ENCODE data around the gene LRRN4. TPM values are rescaled to one million over a fixed set of nuclear protein-coding genes. Genes with fewer than 3 reads are reported as not detected.

Gene LRRN4
- total and polyA plus RNA-seq, 2 of the 8 experiments (the other 6 are each of a cell fraction or from before 2014, with no cell fraction given): 0.21 to 0.89 TPM

DNA sequence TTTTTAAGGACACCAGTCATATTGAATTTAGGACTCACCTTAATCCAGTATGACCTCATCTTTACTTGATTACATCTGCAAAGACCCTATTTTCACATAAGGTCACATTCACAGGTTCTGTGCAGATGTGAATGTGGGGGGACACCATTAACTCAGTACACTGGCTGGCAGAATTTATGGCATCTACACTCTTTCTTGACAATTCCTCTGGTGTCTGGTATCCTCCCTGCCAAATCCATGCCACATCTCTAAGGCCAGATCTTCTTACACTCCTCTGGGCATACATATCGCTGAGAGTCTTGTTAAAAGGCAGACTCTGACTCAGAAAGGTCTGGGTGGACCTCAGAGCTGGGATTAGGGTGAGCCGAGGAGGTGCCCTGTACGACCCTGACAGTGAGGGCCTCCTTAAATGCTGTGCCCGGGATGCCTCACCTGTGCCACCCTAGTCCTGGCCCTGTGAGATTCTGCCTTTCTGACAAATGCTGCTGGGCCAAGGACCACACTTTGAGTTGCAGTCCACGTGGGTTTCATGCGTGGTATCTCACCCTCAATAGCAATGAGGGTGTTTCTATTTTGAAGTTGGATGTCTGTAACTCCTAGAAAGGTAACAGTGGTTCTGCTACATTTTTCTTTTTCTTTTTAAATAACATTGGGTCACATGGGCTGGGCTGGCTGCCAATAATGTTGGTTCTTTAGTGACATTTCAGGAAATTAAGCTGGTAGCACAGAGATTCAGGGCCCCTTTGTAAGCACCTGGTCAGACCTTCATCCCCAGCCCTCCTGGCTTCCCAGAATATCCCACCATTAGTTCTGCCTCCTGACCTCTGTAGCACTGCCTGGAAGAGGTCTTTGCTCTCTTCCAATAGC is 17.2 kb upstream of the LRRN4 start (continued):
- no peak for TF ChIP-seq TAF7 (optimal IDR thresholded peaks at IDR 0.05; ENCODE audit: borderline replicate concordance, low read depth, low read length)
- no peak for TF ChIP-seq POLR2A (IDR thresholded peaks at IDR 0.05; ENCODE audit: control extremely low read depth in 1 of 2, low read depth in 2 of 2, low read length in 2 of 2)
- TF ChIP-seq ZNF274 (IDR thresholded peaks at IDR 0.05; ENCODE audit: borderline replicate concordance, extremely low read depth, low read length): no peak
- TF ChIP-seq ASH2L (IDR thresholded peaks at IDR 0.05; ENCODE audit: low read length): no peak
- TF ChIP-seq CHD7 (IDR thresholded peaks at IDR 0.05; ENCODE audit: insufficient replicate concordance, low read length): no peak
- TF ChIP-seq KDM1A (IDR thresholded peaks at IDR 0.05; ENCODE audit: borderline replicate concordance, low read length): no peak

Data from H1 (cell line).